Neural progenitor cell (in vitro differentiated cells): ENCODE measurements around the gene ABCA1.

Source experiments
- EZH2 ChIP-seq: fragments of 200-600 bp; sonication (generic); IDR thresholded peaks from 2 replicates; pipeline ENCODE4 v1.6.1; 2017; ENCODE audit warnings: antibody characterized with exemption, mild to moderate bottlenecking, moderate library complexity
- EZH2phosphoT487 ChIP-seq: fragments of 200-600 bp; sonication (generic); IDR thresholded peaks from 2 replicates; pipeline ENCODE4 v1.6.1; 2017; ENCODE audit warnings: antibody characterized with exemption
- TF ChIP-seq, protein P1 (sequence below): fragments of 200-600 bp; sonication (generic); IDR thresholded peaks from 2 replicates; pipeline ENCODE4 v1.5.1; 2017; ENCODE audit warnings: antibody characterized with exemption, mild to moderate bottlenecking

DNA sequence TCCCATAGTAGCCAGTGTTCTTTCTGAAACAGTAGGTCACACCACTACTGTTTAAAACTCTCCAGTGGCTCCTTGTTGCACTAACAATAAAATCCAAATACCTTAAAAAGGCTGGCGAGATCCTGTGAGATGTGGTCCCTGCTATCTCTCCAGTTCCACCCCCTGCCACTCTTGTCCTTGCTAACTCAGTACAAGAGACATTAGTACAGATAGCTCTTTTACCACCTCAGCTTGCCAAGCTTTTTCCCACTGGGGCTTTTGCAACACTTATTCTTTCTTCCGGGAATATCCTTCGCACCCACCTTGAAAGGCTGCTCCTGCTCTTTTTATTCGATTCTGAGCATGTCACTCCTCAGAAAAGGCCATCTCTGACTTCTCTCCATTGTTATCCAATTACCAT, 149.2 kb downstream of the ABCA1 start:
- TF ChIP-seq, protein P1, sequence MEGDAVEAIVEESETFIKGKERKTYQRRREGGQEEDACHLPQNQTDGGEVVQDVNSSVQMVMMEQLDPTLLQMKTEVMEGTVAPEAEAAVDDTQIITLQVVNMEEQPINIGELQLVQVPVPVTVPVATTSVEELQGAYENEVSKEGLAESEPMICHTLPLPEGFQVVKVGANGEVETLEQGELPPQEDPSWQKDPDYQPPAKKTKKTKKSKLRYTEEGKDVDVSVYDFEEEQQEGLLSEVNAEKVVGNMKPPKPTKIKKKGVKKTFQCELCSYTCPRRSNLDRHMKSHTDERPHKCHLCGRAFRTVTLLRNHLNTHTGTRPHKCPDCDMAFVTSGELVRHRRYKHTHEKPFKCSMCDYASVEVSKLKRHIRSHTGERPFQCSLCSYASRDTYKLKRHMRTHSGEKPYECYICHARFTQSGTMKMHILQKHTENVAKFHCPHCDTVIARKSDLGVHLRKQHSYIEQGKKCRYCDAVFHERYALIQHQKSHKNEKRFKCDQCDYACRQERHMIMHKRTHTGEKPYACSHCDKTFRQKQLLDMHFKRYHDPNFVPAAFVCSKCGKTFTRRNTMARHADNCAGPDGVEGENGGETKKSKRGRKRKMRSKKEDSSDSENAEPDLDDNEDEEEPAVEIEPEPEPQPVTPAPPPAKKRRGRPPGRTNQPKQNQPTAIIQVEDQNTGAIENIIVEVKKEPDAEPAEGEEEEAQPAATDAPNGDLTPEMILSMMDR, result no peak
- TF ChIP-seq EZH2 (no peak), EZH2phosphoT487 (no peak)
